Panc1 (cell line): ENCODE data around the gene NTRK3. TPM values are rescaled to one million over a fixed set of nuclear protein-coding genes. Genes with fewer than 3 reads are reported as not detected.

Source experiments
- ATAC-seq: fragments of 200-7000 bp; cut with Tn5 transposase; 2 replicates; pipeline ENCODE4 v1.9.1; 2020; ENCODE audit warnings: mild to moderate bottlenecking, moderate library complexity
- BruUV-seq: library from RNA; stranded (reverse); fragments of 400-500 nt; replicated peaks from 2 replicates; lab custom pipeline; 2021; lab: Mats Ljungman, UMichigan
- CTCF ChIA-PET: fragments of 300-600 bp; sonication (Branson Sonifier 250); formaldehyde crosslinking; loops from one replicate; lab custom pipeline; 2022; ENCODE audit warnings: antibody characterized with exemption; lab: Charles Lee
- POLR2A ChIA-PET: fragments of 300-600 bp; sonication (Branson Sonifier 250); formaldehyde crosslinking; loops from one replicate; lab custom pipeline; 2022; ENCODE audit warnings: antibody characterized with exemption; lab: Charles Lee
- DNase-seq: peaks from one replicate; pipeline ENCODE4 v3.0.0-alpha.2; 2010; ENCODE audit warnings: low read depth, low spot score
- H3K27ac ChIP-seq: 2 replicates; pipeline ENCODE4 v1.5.1; 2011; ENCODE audit warnings: mild to moderate bottlenecking, low read length, inconsistent platforms
- H3K27me3 ChIP-seq: fragments of 200-500 bp; sonication (Bioruptor generic); 2 replicates; pipeline ENCODE4 v1.6.0; 2014; ENCODE audit warnings: low read length, inconsistent platforms; ENCODE audit not compliant: control insufficient read depth, insufficient read depth
- H3K36me3 ChIP-seq: fragments of 200-500 bp; sonication (Bioruptor generic); 2 replicates; pipeline ENCODE4 v1.5.1; 2014; ENCODE audit warnings: inconsistent platforms, mild to moderate bottlenecking, low read length, moderate library complexity; ENCODE audit not compliant: control insufficient read depth, insufficient read depth
- H3K4me1 ChIP-seq: 2 replicates; pipeline ENCODE4 v1.5.1; 2011; ENCODE audit warnings: inconsistent platforms, mild to moderate bottlenecking, low read length, moderate library complexity; ENCODE audit not compliant: control insufficient read depth, insufficient read depth
- H3K4me3 ChIP-seq, 2 experiments: 2 replicates each; pipeline ENCODE4 v1.5.1; 2011 to 2012; ENCODE audit warnings: low read depth in 2 of 2, low read length in 2 of 2, mild to moderate bottlenecking in 2 of 2, inconsistent platforms in 1 of 2, moderate library complexity in 1 of 2
- H3K9me3 ChIP-seq: fragments of 200-500 bp; sonication (Bioruptor generic); 2 replicates; pipeline ENCODE4 v1.5.1; 2014; ENCODE audit warnings: low read depth, mild to moderate bottlenecking, inconsistent platforms, low read length, moderate library complexity; ENCODE audit not compliant: control insufficient read depth, insufficient read depth
- POLR2AphosphoS5 ChIP-seq: IDR thresholded peaks from 2 replicates; pipeline ENCODE4 v1.6.1; 2012; ENCODE audit warnings: mild to moderate bottlenecking, low read depth, low read length, moderate library complexity
- SIN3A ChIP-seq: IDR thresholded peaks from 2 replicates; pipeline ENCODE4 v1.6.1; 2012; ENCODE audit warnings: low read depth, mild to moderate bottlenecking, low read length, moderate library complexity, borderline replicate concordance; ENCODE audit not compliant: insufficient read depth
- TCF7L2 ChIP-seq: IDR thresholded peaks from 2 replicates; pipeline ENCODE4 v1.6.1; 2011; ENCODE audit warnings: mild to moderate bottlenecking, low read depth, low read length, inconsistent platforms
- in situ Hi-C: cut with HindIII; loops from 2 replicates; pipeline ENCODE4 v1.10.0; 2016; ENCODE audit warnings: low sequenced_read_pairs, low pct_unique_long_range_greater_than_20kb
- intact Hi-C: fragments of 100-400 bp; cut with micrococcal nuclease; formaldehyde crosslinking; loops from one replicate; pipeline ENCODE4 v1.10.0; 2022; ENCODE audit not compliant: unreplicated experiment
- total RNA-seq: library from RNA; stranded (reverse); gene quantifications from one replicate; pipeline ENCODE4 v1.2.1, GENCODE V29; 2021; ENCODE audit not compliant: unreplicated experiment
- TF ChIP-seq, protein P1 (sequence below), 2 experiments: IDR thresholded peaks; 2 replicates each; pipeline ENCODE4 v1.6.1; 2011 to 2012; ENCODE audit warnings: low read depth in 2 of 2, control low read depth in 1 of 2, low read length in 1 of 2, mild to moderate bottlenecking in 1 of 2, moderate library complexity in 1 of 2; ENCODE audit not compliant: insufficient read depth in 1 of 2
- TF ChIP-seq, protein P2 (sequence below): fragments of 450-650 bp; IDR thresholded peaks from 2 replicates; pipeline ENCODE4 v1.5.1; 2017; ENCODE audit warnings: mild to moderate bottlenecking

Gene NTRK3
- total RNA-seq, 1 experiment from 2014 or later: not detected

DNA sequence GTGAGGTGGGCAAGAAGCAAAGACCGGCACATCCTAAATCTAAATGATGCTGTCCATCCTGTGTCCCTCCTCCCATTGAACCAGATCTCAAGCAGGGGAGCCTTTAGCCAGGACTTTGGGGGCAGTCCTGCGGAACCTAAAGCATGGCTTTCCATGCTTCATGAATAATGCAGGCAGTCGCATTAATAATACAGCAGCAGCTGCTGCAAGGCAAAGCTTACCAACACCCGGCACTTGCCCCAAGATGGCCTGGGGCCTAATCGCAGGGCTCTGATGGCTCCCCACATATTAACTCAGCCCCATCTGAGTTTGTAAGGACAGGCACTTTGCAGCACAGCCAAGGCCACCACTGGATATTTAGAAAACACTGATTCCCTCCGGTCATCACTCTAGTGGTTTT is 114.4 kb downstream of the NTRK3 start:
- H3K27me3 ChIP-seq: no peaks in the 10 kb centered on the region
- no peak overlapping the region for H3K27ac ChIP-seq
- in situ Hi-C loops (no loop called here), intact Hi-C loops (no loop called here)
- H3K4me1 ChIP-seq: no peaks in the 10 kb centered on the region
- no peak overlapping the region for H3K4me3 ChIP-seq
- no peaks in the 10 kb centered on the region for H3K9me3 ChIP-seq
- ChIA-PET POLR2A (no interaction called here), CTCF (no interaction called here)
- no TSS peak for BruUV-seq
- DNase-seq (no peak), ATAC-seq (no peak)
- TF ChIP-seq, protein P1, sequence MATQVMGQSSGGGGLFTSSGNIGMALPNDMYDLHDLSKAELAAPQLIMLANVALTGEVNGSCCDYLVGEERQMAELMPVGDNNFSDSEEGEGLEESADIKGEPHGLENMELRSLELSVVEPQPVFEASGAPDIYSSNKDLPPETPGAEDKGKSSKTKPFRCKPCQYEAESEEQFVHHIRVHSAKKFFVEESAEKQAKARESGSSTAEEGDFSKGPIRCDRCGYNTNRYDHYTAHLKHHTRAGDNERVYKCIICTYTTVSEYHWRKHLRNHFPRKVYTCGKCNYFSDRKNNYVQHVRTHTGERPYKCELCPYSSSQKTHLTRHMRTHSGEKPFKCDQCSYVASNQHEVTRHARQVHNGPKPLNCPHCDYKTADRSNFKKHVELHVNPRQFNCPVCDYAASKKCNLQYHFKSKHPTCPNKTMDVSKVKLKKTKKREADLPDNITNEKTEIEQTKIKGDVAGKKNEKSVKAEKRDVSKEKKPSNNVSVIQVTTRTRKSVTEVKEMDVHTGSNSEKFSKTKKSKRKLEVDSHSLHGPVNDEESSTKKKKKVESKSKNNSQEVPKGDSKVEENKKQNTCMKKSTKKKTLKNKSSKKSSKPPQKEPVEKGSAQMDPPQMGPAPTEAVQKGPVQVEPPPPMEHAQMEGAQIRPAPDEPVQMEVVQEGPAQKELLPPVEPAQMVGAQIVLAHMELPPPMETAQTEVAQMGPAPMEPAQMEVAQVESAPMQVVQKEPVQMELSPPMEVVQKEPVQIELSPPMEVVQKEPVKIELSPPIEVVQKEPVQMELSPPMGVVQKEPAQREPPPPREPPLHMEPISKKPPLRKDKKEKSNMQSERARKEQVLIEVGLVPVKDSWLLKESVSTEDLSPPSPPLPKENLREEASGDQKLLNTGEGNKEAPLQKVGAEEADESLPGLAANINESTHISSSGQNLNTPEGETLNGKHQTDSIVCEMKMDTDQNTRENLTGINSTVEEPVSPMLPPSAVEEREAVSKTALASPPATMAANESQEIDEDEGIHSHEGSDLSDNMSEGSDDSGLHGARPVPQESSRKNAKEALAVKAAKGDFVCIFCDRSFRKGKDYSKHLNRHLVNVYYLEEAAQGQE (IDR thresholded peaks at IDR 0.05; ENCODE audit: insufficient read depth in 1 of 2, low read depth in 2 of 2, low read length in 1 of 2): no peak
- TF ChIP-seq POLR2AphosphoS5 (no peak), TCF7L2 (no peak), SIN3A (no peak)
- TF ChIP-seq, protein P2, sequence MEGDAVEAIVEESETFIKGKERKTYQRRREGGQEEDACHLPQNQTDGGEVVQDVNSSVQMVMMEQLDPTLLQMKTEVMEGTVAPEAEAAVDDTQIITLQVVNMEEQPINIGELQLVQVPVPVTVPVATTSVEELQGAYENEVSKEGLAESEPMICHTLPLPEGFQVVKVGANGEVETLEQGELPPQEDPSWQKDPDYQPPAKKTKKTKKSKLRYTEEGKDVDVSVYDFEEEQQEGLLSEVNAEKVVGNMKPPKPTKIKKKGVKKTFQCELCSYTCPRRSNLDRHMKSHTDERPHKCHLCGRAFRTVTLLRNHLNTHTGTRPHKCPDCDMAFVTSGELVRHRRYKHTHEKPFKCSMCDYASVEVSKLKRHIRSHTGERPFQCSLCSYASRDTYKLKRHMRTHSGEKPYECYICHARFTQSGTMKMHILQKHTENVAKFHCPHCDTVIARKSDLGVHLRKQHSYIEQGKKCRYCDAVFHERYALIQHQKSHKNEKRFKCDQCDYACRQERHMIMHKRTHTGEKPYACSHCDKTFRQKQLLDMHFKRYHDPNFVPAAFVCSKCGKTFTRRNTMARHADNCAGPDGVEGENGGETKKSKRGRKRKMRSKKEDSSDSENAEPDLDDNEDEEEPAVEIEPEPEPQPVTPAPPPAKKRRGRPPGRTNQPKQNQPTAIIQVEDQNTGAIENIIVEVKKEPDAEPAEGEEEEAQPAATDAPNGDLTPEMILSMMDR: no peak
- H3K36me3 ChIP-seq: no peaks in the 10 kb centered on the region

DNA sequence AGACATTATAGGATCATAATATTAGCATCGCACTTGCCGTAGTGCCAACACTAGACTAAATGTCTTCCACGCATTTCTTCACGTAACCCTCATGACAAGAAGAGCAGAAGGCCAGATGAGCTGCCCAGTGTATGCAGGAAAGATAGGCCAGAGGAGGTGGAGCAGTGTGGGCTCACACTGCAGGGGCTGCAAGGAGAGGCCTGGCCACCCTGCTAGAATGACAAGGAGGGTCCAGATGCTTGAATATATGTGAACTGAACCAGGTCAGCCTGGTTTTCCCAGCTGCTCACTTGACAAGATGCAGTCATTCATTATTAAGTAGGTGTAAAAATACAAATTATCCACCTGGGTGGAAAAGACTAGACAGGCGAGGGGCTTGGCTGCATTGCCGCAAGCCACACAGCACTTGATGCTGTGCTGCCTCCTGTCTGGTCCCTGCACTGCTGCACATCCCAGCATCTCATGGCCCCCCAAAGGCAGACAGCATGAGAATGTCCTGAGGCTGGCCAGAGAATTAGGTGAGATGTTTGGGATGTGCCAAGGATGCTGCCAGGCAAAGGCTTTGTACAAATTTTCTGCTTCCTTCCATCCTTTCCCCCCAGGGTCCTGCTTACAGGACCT is 115.2 kb downstream of the NTRK3 start:
- DNase-seq (no peak), ATAC-seq (no peak)
- intact Hi-C loops: no loop called here
- CTCF ChIA-PET: no interaction called here
- in situ Hi-C loops: no loop called here
- H3K4me1 ChIP-seq: no peaks in the 10 kb centered on the region
- no peak overlapping the region for H3K27ac ChIP-seq
- POLR2A ChIA-PET: no interaction called here
- no peaks in the 10 kb centered on the region for H3K27me3 ChIP-seq
- TF ChIP-seq, protein P2: no peak
- TF ChIP-seq TCF7L2: no peak
- TF ChIP-seq POLR2AphosphoS5: no peak
- TF ChIP-seq, protein P1 (IDR thresholded peaks at IDR 0.05; ENCODE audit: insufficient read depth in 1 of 2, low read depth in 2 of 2, low read length in 1 of 2): no peak
- no peak for TF ChIP-seq SIN3A
- H3K4me3 ChIP-seq: no peak overlapping the region
- no peaks in the 10 kb centered on the region for H3K9me3 ChIP-seq
- no TSS peak for BruUV-seq
- H3K36me3 ChIP-seq: no peaks in the 10 kb centered on the region
